Body of pancreas (tissue), 4 donors: Measurements from ENCODE around the gene PCSK5.

Experiments
- CTCF ChIP-seq, 7 experiments: fragments of 450-650 bp in 4 of 7; fragments of 200-600 bp in 3 of 7; sonication (generic) in 3 of 7; IDR thresholded peaks; one replicate each; pipeline ENCODE4 v1.5.1; 2016 to 2019; ENCODE audit warnings: antibody characterized with exemption in 7 of 7
- POLR2A ChIP-seq, 3 donors: fragments of 450-650 bp; IDR thresholded peaks; one replicate each; pipeline ENCODE4 v1.6.1; 2016; ENCODE audit warnings: antibody characterized with exemption in 3 of 3, mild to moderate bottlenecking in 2 of 3

DNA sequence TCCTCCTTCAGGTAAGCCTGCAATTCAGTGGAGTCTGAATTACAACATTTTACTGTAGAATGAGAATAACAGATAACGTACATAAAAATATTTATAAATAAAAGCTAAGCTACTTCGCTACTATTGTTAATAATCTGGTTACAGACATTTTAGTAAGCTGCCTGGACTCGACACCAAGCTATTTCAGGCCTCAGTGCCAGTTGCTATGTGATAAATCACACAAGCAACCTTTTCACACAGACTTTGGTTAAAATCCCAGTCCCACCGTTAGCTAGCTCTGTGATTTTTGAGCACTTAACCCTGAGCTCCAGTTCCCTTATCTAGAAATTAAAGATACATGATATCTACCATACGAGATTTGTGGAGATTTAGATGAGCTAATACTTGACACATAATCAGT lies 403.8 kb downstream of the PCSK5 start:
- TF ChIP-seq POLR2A (IDR thresholded peaks at IDR 0.05): no peak
- TF ChIP-seq CTCF (IDR thresholded peaks at IDR 0.05): no peak
